HG02870 (cell line): ENCODE results near the gene NQO2.
"Not testable (repeated sequence)": the region's sequence is repeated elsewhere in the genome, so short reads cannot be mapped to it uniquely, and the experiment has no call there.

Experiments
- ATAC-seq: cut with Tn5 transposase; IDR thresholded peaks from one replicate; pipeline ENCODE4 v1.9.1; 2021; ENCODE audit warnings: mild to moderate bottlenecking, moderate library complexity; ENCODE audit not compliant: unreplicated experiment

The NQO2 gene

DNA sequence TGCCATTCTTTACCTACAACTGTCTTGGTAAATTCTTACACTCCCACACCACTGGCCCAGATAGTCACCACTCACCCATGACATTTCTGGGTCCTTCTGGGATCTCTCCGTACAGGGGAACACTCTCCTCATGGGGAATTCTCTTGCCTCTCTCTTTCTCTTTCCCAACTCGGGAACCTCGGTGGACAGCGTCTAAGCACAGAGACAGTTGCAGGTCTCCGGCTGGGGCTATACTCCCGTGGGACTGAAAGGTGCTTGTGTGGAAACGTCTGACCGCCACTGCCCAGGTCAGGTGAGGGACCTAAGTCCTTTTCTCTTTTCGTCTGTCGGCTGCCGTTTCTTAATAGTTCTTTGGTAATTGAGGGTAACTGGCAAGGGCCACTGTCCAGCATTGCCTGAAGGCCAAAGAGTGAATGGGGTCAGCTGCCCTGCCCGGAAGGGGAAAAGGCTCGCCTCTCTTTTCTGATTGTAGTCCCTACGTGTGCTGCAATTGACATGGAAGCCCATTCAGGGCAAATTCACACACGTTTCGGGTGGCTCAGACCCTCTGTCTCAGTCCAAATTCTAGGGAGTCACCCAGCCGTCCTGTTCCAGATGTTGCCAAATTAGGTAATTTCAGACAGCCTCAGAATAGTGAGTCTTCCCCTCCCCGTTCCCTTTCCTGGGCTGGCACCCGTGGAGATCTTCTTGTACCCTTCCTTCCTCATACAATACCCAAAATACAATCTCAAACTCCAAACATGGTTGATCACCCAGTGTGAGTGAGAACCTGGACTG, 37.4 kb downstream of the NQO2 start:
- no peak for ATAC-seq

DNA sequence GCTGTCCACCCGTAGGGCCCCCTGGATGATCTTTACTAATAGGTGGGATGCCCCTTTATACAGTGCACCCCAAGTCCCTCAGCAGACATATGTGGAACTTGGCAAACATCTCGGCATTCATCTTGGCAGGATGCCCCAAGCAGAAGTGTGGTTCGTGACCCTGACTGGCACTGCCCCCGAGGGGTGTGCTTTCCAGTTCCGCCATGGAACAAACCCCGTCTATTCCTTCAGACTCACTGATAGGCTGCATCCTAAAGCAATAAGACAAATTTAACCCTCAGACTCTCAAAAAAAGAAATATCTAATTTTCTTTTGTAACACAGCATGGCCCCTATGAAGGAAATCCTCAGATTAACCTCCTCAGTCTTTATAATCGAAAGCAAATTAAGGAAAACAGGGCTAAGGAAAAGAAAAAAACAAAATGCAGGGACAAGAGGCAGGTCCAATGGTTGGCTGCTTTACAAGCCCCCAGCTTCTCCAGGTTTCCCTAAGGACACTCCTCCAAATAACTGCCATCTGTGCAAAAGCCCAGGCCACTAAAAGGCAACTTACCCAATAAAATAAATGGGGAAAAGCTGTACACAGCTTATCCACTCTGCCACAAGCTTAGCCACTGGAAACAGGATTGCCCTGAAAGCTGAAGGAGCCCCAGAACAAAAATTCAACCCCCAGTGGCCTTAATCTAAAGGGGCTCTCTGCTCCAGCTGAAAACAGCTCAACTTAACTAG, 38.1 kb downstream of the NQO2 start:
- no peak for ATAC-seq

DNA sequence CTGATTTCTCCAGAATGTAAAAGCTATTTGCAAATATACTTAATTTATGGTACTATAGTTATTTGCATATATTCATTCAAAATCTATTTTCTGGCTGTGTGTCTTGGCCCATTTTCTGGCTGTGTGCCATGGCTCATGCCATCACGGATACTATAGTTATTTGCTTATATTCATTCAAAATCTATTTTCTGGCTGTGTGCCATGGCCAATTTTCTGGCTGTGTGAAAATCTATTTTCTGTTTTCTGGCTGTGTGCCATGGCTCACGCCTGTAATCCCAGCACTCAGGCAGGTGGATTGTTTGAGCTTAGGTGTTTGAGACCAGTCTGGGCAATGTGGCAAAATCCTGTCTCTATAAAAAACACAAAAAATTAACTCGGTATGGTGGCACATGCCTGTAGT, 39.7 kb downstream of the NQO2 start:
- no peak for ATAC-seq

DNA sequence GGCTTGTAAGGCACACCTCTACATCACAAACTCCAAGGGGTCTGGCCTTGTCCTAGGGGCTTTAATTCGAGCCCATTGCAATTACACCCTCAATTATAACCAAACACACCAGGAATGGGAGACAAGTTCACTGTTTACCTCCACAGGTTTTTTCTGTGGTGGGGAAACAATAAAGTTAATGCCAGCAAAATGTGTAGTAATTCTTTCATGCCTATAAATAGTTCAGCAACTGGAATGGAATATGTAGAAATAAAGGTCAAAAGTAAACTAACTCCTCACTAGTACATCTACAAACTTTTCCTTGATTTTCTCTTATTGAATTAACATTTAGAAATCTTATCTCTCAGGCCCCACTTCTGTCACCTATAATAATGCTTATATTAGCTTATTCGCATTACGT, 41.5 kb downstream of the NQO2 start:
- ATAC-seq = no peak

DNA sequence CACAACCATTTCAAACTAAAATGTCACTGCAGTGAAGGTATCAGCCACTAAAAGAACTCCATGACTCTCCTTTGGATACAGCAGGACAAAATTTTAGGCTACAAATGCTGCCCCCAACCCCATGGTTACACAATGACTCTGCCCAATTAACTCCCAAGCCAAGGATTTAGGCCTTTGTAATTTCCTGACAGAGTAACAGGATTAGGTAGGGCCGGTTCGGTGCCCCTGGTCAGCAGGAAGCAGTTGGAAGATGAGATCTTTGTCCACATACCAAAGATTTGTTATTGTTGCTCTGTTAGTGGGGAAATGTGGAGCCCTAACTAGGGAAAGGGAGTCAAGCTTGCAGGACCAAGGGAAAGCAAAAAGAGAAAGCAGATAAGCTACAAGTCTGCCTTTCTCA, 41.9 kb downstream of the NQO2 start:
- no peak for ATAC-seq

DNA sequence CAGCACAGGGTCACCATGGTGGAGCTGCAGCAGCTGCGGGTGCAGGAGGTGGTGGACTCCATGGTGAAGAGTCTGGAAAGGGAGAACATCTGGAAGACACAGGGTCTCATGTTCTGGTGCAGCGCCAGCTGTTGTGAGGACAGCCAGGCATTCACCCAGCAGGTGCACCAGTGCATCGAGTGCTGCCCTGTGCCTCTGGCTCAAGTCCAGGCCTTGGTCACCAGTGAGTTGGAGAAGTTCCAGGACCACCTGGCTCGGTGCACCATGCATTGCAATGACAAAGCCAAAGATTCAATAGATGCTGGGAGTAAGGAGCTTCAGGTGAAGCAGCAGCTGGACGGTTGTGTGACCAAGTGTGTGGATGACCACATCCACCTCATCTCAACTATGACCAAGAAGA, 45.7 kb downstream of the NQO2 start:
- ATAC-seq = no peak

DNA sequence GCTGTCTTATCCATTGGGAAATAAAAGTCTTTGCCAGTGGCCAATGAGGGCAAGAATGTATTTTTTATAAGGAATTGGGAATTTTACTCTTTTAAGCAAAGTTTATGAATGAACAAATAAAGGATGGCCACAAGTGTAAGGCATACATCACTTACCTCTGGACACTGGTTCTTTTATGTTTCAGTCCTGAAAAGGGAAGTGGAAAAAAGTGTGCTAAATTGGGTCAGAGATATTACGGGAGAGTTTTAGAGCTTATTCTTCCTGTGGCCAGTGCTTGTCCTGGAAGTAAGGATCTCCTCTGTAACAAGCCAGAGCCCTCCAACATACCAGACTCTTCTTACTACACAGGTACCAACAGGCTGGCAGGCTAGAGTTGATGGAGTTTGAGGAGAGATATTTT, 46.1 kb downstream of the NQO2 start:
- no peak for ATAC-seq

GRCh38 chr6:3046295-3046694, 46.6 kb downstream of the NQO2 start:
- no peak for ATAC-seq

DNA sequence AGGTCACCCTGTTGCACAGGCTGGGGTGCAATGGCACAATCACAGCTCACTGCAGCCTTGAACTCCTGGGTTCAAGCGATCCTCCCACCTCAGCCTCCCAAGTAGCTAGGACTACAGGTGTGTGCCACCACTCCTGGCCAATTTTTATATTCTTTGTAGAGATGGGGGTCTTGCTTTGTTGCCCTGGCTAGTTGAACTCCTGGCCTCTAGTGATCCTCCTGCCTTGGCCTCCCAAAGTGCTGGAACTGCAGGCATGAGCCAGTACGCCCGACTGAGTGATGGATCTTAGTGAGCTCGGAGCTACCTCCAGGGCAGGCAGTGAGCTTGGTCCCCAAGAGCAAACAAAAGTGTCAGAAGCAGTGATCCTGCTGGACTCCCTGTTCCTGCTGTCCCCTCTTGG, 48.3 kb downstream of the NQO2 start:
- ATAC-seq = not testable (repeated sequence)

DNA sequence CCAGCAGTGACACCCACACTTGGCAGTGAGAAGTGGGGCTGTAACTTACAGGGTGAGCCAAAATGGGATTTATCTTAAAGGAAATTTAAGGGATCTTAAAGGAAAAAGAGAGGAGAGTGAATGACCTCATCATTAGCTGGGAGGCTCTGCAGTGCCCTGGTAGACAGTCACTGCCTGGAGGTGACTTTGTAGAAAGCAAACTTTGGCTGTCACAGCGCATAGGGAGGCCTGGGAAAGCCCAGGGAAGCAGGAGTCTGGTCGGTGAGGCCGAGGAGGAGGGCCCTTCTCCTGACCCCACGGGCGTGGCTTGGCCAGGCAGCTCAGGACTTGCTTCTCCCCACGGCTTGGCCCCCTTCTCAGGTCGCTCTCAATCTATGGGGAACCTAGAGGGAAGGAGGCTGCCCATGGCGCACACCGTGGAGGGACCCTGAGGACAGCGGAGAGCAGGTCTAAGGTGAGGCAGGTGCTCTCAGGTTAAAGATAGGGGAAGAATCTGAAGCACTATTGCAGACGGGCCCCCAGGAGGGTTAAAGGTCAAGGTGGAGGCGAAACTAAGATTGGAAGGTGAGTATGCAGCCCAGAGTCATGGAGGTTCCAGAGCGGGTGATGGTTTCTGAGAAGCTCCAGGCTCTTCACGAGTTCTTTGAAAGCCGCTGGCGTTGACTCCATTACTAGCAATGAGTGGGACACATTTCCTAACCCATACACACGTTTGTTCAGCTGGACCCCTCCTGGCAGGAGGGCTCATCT, 53.0 kb downstream of the NQO2 start:
- no peak for ATAC-seq

- no peak for ATAC-seq
Observed at GRCh38 chr6:3053231-3053508, 53.5 kb downstream of the NQO2 start.

DNA sequence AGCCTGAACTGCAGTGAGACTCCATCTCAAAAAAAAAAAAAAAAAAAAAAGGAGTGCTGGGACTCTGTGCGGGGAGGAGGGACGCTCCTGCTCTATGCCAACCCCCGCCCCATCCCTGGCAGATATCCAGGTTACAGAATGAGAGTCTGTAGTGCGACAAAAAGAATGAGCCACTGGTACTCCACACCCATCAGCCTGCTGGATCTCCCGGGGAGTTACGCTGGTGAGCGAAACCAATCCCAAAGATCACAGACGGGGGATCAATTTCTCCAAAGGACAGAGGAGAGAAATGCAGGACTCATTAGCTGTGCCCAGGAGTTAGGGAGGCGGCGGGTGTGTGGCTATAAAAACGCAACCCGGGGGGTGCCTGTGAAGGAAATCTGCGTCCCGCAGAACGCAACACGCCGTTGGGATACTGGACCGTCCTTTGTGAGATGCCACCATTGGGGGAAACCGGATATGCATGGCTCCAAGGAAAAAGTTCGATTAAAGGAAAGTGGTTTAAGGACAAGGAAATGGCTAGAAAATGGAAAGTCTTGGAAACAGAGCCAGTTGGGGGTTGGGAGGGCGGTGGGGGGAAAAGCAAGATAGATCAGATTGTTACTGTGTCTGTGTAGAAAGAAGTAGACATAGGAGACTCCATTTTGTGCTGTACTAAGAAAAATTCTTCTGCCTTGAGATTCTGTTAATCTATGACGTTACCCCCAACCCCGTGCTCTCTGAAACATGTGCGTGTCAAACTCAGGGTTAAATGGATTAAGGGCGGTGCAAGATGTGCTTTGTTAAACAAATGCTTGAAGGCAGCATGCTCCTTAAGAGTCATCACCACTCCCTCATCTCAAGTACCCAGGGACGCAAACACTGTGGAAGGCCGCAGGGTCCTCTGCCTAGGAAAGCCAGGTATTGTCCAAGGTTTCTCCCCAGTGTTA, 54.8 kb downstream of the NQO2 start:
- not testable (repeated sequence) for ATAC-seq

DNA sequence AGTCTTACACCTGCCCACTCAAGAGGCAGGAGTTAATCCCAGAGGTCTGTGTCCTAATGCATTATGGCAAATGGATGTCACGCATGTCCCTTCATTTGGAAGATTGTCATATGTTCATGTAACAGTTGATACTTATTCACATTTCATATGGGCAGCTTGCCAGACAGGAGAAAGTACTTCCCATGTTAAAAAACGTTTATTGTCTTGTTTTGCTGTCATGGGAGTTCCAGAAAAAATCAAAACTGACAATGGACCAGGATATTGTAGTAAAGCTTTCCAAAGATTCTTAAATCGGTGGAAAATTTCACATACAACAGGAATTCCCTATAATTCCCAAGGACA, 55.4 kb downstream of the NQO2 start:
- ATAC-seq = not testable (repeated sequence)

DNA sequence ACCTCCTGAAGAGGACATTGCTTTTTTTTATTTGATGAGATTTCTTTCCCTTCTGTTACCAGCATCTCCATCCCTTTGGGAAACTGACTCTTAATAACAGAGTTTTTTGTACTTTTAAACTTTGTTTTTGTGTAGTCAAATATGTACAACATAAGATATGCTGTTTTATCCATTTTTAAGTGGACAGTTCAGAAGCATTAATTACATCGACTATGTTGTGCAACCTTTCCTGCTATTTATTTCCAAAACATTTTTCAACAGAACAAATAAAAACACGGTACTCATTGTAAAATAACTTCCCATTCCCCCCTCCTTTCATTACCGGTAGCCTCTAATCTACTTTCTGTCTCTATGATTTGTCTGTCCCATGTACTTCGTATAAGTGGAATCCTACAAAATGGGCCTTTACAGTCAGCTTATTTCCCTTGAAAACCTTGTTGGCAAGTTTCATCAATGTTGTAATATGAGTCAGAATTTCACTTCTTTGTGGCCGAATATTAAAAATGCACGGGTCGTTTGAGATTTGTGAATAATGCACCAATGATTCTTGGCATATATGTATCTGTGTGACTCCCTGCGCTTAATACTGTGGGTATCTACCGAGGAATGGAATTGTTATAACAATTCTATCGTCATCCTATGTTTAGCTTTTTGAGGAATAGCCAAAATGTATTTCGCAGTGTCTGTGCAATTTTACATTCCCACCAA, 57.5 kb downstream of the NQO2 start:
- ATAC-seq = no peak

- no peak for ATAC-seq
Observed at GRCh38 chr6:3058957-3059356, 59.3 kb downstream of the NQO2 start.

DNA sequence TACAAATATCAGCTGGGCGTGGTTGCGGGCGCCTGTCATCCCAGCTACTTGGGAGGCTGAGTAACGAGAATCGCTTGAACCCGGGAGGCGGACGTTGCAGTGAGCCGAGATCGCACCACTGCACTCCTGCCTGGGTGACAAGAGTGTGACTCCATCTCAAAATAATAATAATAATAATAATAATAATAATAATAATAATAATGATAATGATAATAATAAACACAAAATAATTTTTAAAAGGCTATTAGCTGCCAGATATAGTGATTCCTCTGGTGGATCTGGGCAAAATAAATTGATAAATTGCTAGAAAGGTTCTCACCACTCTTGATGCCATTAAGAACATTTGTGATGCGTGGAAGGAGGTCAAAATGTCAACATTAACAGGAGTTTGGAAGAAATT, 60.4 kb downstream of the NQO2 start:
- ATAC-seq = not testable (repeated sequence)

DNA sequence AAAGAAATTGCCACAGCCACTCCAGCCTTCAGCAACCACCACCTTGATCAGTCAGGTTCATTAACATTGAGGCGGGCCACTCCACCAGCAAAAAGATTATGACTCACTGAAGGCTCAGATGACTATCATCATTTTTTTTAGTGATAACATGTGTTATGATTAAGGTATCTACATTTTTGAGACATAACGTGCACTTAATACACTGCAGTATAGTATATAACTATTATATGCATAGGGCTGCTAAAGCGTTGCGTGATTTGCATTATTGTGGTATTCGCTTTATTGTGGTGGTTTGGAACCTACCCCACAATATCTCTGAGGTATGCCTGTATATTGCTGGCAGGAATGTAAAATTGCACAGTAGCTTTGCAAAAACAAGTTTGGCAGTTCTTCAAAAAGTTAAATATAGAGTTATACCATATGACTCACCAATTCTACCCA, 61.8 kb downstream of the NQO2 start:
- ATAC-seq = no peak

- not testable (repeated sequence) for ATAC-seq
Observed at GRCh38 chr6:3063340-3063732, 63.6 kb downstream of the NQO2 start.

DNA sequence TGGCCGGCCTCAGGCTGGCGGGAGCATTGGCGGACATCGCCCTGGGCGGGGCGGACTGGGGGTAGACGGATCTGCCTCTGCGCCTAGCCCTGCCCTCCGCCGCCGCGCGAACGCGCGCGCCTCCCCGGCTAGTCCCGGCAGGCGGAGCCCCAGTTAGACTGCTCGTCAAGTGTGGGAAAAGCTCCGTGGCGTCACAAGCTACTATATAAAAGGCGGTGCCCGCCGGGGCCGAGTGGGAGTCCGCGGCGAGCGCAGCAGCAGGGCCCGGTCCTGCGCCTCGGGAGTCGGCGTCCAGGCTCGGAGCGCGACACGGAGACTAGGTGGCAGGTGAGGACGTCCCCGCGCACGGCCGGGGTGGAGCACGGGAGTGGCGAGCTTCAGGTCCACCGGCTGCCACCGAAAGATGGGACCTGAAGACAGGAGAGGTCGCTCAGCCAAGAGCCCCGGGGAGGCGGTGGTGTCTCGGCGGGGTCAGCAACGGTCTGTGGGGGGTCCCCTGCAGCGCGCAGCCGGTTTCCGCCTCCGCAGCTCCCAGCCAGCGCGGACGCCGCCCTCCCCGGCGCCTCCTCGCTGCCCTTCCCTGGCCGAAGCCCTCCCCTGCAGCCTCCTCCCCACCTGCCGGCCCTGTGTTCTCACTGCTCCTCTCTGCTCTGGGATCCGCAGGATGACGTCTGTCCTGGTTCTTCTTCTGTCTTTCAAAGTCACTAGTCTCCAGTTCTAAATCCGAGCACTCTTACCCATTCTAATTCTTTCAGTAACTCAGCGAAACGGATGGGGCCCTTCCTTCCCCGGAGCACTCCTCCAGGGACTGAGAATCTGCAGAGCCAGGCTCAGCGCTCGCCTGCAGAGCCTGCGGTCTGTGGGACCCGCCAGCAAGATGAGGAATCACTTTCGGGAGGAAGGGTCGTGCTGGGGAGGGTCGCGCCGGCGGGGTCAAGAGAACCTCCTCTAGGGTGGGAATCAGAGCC, 64.3 kb downstream of the NQO2 start:
- peak; percentile 55 for ATAC-seq
